ENCODE measurements around the gene IRF2BPL. TPM values are rescaled to one million over a fixed set of nuclear protein-coding genes. Genes with fewer than 3 reads are reported as not detected.

IRF2BPL gene
- total and polyA plus RNA-seq, 2 donors from 2014 or later, result 15.7 to 97.1 TPM

DNA sequence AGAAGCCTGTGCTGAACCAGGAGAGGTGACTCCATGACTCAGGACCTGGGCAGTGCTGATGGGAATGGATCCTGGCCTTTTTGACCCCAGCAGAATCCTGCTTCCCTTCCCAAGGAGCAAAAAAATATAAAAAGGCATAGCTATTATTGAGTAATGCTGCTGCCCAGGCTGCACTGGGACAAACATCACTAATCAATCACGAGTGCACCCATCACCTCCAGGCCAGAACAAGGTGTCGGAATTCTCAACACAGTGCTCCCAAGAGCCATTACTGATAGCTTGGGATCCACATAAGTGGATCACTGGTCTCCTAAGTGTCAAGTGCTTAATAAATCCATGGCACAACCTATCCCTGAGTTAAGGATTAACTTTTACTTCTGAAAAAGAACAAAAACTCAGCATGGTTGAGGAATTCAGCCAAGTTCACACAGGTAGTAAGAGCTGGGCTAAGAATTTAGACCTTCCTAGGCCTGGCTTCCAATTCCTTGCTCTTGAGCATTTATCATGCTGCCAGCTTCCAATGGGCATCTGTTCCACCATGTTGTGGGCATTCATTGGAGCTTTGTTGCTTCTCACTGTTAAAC lies 31.9 kb downstream of the IRF2BPL start:
- Histone ChIP-seq H3K4me3 (ENCODE audit: low read length in 3 of 3) (no peak overlapping the region), H3K36me3 (ENCODE audit: control insufficient read depth in 2 of 3, insufficient read depth in 3 of 3, low read length in 3 of 3) (no peaks in the 10 kb centered on the region), H3K4me1 (ENCODE audit: control insufficient read depth in 2 of 3, insufficient read depth in 2 of 3, low read depth in 1 of 3, low read length in 3 of 3) (peaks cover 2 to 27% (median 18%) of the 10 kb centered on the region in 3 donors), H3K9ac (ENCODE audit: low read length in 3 of 3) (no peak overlapping the region), H3K27me3 (ENCODE audit: control insufficient read depth, insufficient read depth, low read length) (no peaks in the 10 kb centered on the region), H3K27ac (ENCODE audit: low read depth in 2 of 2, low read length in 2 of 2) (peak overlapping the region in 1 of 2 donors; percentile 7), H3K9me3 (ENCODE audit: control insufficient read depth in 2 of 3, insufficient read depth in 1 of 3, low read length in 3 of 3) (no peaks in the 10 kb centered on the region)
- intact Hi-C loops (cut with DNase I), result no loop called here
- DNase-seq (no peak), FAIRE-seq (no peak)
- TF ChIP-seq CTCF (IDR thresholded peaks at IDR 0.05; ENCODE audit: borderline replicate concordance, extremely low read depth, insufficient read depth), result no peak

- FAIRE-seq (no peak), DNase-seq (peak in 1 of 5 donors; percentile 48)
- TF ChIP-seq CTCF (IDR thresholded peaks at IDR 0.05; ENCODE audit: borderline replicate concordance, extremely low read depth, insufficient read depth), result no peak
- no peak overlapping the region for H3K9ac ChIP-seq (ENCODE audit: low read length in 3 of 3)
- no peaks in the 10 kb centered on the region for H3K9me3 ChIP-seq (ENCODE audit: control insufficient read depth in 2 of 3, insufficient read depth in 1 of 3, low read length in 3 of 3)
- H3K4me1 ChIP-seq (ENCODE audit: control insufficient read depth in 2 of 3, insufficient read depth in 2 of 3, low read depth in 1 of 3, low read length in 3 of 3), result peaks cover 0 to 24% (median 18%) of the 10 kb centered on the region in 3 donors
- H3K4me3 ChIP-seq (ENCODE audit: low read length in 3 of 3), result no peak overlapping the region
- no peaks in the 10 kb centered on the region for H3K36me3 ChIP-seq (ENCODE audit: control insufficient read depth in 2 of 3, insufficient read depth in 3 of 3, low read length in 3 of 3)
- peak overlapping the region; percentile 9 to 19 for H3K27ac ChIP-seq (ENCODE audit: low read depth in 2 of 2, low read length in 2 of 2)
- H3K27me3 ChIP-seq (ENCODE audit: control insufficient read depth, insufficient read depth, low read length), result no peaks in the 10 kb centered on the region
- intact Hi-C loops (cut with DNase I), result no loop called here
Measured at GRCh38 chr14:76995279-76996035, 33.1 kb downstream of the IRF2BPL start.

DNA sequence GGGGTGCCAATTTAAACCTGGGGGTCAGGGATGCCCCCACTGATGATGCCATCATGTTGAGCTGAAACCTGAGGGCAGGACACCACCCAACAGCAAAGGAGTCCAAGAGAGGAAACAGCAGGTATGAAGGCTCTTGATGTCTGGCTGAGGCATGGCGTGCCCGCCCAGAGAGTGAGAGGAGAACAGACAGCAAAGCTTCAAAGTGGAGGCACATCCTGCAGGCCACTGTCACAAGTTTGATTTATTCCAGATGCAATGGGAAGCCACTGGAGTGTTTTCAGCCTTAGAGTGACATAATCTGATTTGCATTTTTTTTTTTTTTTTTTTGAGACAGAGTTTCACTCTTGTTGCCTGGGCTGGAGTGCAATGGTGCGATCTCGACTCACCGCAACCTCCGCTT lies 34.8 kb downstream of the IRF2BPL start:
- no peaks in the 10 kb centered on the region for H3K27me3 ChIP-seq (ENCODE audit: control insufficient read depth, insufficient read depth, low read length)
- no peaks in the 10 kb centered on the region for H3K9me3 ChIP-seq (ENCODE audit: control insufficient read depth in 2 of 3, insufficient read depth in 1 of 3, low read length in 3 of 3)
- peaks cover 0 to 21% (median 18%) of the 10 kb centered on the region in 3 donors for H3K4me1 ChIP-seq (ENCODE audit: control insufficient read depth in 2 of 3, insufficient read depth in 2 of 3, low read depth in 1 of 3, low read length in 3 of 3)
- DNase-seq (peak in 3 of 5 donors; percentile 39 to 61 (median 54)), FAIRE-seq (no peak)
- intact Hi-C loops (cut with DNase I), result no loop called here
- H3K4me3 ChIP-seq (ENCODE audit: low read length in 3 of 3), result no peak overlapping the region
- H3K9ac ChIP-seq (ENCODE audit: low read length in 3 of 3), result no peak overlapping the region
- H3K27ac ChIP-seq (ENCODE audit: low read depth in 2 of 2, low read length in 2 of 2), result no peak overlapping the region
- no peaks in the 10 kb centered on the region for H3K36me3 ChIP-seq (ENCODE audit: control insufficient read depth in 2 of 3, insufficient read depth in 3 of 3, low read length in 3 of 3)
- no peak for TF ChIP-seq CTCF (IDR thresholded peaks at IDR 0.05; ENCODE audit: borderline replicate concordance, extremely low read depth, insufficient read depth)

All from kidney (tissue), 14 donors.